Measurements from ENCODE around the gene STXBP2.

DNA sequence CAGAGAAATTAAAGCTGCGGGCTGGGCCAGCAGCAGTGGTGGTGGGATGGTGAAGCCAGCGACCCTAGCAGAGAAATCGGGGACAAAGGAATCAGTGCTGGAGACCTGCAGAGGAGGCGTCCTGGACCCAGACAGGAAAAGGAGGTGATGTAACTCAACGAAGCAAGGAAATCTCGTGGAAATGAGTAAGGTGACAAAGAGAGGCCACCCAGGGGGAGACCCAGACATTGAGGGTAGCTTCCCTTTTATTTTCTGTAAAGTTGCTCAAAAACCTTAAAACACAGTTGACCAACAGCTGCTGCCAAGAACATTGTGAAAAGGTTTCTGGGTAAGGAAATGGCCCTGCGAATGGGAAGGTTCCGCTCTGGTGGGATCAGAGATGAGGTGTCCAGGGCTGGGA, 18.7 kb downstream of the STXBP2 start:
- TF ChIP-seq, protein P1, sequence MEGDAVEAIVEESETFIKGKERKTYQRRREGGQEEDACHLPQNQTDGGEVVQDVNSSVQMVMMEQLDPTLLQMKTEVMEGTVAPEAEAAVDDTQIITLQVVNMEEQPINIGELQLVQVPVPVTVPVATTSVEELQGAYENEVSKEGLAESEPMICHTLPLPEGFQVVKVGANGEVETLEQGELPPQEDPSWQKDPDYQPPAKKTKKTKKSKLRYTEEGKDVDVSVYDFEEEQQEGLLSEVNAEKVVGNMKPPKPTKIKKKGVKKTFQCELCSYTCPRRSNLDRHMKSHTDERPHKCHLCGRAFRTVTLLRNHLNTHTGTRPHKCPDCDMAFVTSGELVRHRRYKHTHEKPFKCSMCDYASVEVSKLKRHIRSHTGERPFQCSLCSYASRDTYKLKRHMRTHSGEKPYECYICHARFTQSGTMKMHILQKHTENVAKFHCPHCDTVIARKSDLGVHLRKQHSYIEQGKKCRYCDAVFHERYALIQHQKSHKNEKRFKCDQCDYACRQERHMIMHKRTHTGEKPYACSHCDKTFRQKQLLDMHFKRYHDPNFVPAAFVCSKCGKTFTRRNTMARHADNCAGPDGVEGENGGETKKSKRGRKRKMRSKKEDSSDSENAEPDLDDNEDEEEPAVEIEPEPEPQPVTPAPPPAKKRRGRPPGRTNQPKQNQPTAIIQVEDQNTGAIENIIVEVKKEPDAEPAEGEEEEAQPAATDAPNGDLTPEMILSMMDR (conservative IDR thresholded peaks at IDR 0.05 in 1 of 2, IDR thresholded peaks at IDR 0.05 in 1 of 2; ENCODE audit: extremely low read depth in 1 of 2, insufficient read depth in 1 of 2, low read depth in 1 of 2, low read length in 2 of 2): no peak
- no peak for TF ChIP-seq EZH2 (IDR thresholded peaks at IDR 0.05; ENCODE audit: borderline replicate concordance, low read length)
